Hematopoietic multipotent progenitor cell treated with erythropoietin and hydrocortisone succinate and interleukin-3 and kit ligand, for 4 days (in vitro differentiated cells): ENCODE results near the gene KLF13.

Source experiments
- DNase-seq: peaks from one replicate; pipeline ENCODE4 v3.0.0-alpha.2; 2015

Gene KLF13

DNA sequence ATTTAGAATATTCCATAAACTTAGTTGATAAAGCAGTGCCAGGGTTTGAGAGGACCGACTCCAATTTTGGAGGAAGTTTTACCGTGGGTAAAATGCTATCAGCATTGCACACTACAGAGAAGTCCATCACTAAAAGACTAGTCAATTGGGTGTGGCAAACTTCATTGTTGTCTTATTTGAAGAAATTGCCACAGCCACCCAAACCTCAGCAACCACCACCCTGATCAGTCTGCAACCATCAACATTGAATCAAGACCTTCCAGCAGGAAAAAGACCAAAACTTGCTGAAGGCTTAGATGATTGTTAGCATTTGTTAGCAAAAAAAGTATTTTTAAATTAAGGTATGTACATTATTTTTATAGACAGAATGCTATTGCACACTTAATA lies 60.5 kb downstream of the KLF13 start:
- DNase-seq: peak; percentile 61

DNA sequence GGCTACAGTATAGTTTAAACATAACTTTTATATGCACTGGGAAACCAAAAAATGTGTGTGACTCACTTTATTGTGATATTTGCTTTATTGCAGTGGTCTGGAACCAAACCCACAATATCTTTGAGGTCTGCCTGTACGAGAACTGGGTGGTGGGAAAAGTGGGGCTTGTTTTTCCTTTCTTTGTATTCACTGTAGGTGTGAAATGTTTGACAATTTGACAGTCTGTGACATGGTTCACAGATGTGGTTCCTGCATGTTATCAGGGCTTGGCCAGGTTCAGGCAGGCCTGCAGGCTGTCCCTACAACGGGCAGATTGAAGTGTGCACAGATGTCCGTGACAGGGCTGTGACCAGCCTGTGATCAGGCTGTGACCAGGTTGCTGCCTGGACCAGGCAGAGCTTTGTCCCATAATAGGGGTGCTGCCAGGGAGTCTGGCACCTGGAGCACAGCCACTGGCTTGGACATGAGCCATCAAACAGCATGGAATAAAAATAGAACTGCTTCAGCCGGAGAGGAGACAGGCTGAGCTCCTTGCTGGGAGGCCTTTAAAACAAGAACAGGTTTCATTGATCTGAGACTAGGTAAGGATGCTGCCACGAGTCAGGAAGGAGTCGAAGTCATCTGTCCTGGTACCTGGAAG lies 61.0 kb downstream of the KLF13 start:
- DNase-seq: peak; percentile 66

DNA sequence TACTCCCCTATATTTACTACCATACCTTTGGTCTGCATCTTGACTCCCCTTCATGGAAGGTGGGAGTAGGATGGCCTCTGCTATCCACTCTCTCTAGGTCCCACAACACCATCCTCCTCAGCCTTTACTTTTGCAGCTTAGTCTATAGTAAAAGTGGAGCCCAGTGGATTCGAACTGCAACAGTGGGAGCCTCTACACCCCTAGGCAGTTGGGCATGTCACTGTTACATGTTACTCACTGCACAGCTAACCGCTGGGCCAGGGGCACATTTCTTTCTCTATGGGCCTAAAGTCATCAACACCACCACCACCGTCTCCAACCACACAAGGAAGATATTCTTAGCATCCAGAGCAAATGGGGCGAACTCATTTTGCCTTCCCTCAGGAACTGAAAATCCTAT lies 62.9 kb downstream of the KLF13 start:
- no peak for DNase-seq

DNA sequence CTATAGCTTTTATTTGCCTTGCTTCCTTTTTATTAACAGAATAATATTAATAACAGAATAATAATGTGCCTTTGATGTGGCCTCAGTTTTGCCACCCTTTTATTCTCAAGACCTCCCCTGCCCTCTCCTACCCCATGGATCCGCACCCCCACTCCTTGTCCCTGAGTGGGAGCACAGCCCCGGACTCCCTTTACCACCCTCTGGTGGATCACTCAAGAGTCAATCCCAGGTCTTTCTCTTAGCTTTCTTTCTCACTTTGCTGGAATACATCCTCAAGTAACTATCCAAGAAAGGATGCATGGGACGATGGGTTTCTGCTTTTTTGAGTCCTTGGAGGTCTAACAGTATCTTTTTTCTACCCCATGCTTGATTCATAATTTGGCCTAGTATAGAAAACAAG lies 63.4 kb downstream of the KLF13 start:
- DNase-seq: no peak

DNA sequence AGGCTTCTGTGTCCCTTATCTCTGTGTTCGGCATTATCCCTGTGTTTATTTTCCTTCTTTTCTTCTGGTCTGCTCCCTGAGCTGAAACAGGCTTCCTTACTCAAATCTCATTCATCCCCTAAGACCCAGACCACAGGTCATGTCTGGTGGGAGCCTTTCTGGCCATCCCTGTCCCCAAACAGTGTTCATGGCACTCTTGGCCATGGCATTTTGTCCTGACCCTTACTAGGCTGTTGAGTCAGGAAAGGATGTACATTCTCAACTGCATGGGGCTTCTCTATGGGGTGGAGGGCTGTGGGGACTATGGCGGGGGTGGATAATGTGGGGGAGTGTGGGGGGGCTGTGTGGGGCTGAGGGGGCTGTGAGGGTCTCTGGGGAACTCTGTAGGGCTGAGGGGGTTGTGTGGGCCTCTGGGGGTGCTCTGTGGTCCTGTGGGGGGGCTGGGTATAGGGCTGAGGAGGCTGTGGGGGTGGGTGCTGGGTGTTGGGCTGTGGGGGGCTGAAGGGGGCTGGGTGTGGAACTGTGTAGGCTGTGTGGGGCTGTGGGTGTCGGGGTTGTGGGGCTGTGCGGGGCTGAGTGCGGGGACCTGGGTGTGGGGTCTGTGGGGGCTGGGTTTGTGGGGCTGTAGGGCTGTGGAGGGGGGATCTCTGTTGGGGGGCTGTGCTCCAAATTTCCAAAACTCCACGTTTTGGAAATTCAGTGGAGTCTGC lies 64.3 kb downstream of the KLF13 start:
- no peak for DNase-seq

DNA sequence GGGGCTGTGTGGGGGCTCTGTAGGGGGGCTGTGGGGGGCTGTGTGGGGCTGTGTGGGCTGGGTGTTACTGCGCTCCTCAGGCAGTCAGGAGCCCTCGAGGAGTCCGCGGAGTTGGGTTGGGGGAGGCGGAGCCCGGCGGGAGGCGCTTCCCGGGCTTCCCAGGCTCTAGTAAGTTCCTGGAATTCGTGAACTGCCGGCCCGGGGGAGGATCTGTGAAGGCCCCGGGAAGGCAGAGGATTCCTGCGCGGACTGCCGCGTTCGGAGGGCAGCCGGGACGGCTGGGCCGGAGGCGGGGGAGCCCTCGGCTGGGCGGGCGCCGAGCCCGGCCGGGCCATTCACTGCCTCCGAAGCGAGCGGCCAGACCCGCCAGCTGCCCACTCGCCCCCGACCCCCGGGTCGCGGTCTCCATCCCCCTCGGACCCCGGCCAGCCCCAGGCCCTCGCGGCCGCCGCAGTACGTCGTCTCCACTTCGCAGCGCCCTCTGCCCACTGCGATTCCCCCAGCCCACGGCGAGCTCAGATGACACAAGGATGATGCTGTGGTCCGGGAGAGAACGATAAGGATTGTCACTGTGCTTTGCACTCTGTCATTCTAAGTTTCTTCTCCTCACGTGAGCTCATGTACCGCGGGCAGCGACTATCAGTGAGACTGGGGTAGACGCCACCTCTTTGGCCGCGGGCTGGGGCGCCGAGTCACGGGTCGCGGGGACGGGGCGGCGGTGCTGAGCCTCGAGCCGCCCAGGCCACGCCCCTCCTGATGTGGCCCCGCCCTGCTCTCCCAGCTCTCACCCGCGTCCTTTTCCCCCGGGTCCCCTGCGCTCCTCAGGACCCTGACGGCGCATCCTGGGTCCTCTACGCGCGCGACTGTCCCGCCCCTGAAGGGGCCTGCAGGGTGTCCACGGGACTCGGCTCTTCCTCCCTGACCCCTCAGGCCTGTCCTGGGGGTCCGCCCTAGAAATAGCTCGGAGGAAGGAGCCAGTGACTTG lies 65.3 kb downstream of the KLF13 start:
- peak; percentile 95 for DNase-seq

DNA sequence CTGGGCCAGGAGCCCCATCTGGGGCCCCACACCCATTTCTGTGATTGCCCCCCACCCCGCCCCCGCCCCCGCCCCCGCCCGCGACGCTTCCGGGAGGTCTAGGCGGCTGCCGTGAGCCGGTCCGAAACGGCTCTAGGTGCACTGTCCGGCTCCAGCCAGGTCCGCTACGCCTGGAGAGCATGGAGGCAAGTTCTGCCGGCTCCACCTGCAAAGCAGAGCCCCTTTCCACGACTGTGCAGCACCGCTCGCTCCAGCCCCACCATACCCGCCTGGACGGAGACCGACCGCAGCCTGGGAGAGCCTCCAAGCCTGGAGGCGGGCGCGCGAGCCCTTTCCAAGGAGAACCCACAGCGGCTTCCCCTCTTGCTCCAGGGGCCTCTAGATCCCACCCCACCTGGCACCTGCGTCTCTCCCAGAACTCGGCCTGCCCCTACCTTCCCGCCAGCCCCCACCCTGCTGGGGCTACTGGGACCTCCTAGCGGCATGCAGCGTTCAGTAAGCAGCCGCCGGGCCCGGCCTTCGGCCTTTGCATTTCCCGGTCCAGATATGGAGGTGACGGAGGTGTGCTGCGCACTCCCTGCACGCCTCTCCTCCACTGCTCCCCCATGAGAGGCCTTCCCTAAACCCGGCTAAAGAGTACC lies 66.2 kb downstream of the KLF13 start:
- peak; percentile 38 for DNase-seq

DNA sequence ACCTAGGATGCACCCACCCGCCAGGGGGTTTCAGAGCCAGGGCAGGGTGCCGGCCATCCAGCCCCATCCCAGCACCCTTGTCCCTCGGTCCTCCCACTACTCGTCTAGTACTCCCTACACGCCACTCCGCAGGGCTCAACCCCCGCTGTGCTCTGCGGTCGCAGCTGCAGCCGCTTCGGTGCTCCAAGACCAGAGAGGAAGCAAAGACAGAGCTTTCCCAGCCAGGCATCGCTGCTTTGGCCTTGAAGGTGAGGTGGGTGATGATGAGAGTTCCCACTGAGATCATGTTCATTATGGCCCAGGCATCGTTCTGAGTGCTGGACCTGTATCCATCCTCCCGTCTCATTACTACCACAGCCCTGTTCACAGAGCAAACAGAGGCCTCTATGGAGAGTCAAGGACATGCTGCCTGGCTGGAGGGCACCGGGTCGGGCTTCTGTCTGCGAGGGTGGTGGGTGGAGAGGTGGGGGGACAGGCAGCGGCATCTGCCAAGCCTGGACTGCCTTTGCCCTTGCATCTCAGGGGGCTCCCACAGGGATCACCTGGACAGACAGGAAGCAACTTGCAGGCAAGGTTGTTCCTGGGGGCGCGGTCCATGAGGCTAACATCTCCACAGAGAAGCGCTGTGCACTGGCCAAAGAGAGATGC lies 66.9 kb downstream of the KLF13 start:
- DNase-seq: peak; percentile 46

DNA sequence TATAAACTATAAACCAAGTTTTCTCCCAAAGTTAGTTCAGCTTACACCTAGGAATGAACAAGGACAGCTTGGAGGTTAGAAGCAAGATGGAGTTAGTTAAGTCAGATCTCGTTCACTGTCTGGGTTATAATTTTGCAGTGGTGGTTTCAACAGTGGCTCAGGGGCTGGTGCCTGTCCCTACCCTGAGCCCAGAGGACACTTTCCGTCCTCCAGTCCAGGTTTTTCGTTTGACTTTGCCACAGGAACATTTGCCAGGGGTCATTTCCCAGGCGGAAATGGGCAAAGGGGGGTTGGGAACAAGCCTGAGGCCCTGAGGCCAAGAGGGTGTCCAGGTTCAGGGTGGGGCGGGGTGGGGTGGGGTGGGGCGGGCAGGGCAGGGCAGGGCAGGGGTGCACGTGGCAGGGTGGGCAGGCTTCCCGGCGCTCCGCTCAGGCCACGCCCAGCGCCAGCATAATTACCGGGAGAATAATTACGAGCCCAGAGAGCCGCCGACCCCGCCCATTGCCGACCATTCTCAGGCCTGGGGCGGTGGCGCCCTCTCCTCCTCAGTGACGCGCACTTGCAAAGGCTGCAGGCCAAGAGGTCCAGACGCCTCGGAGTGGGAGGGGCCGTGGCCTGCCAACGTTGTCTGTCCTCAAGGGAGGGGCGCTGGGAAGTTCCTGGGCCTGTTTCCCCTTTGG lies 70.4 kb downstream of the KLF13 start:
- DNase-seq: peak; percentile 93

DNA sequence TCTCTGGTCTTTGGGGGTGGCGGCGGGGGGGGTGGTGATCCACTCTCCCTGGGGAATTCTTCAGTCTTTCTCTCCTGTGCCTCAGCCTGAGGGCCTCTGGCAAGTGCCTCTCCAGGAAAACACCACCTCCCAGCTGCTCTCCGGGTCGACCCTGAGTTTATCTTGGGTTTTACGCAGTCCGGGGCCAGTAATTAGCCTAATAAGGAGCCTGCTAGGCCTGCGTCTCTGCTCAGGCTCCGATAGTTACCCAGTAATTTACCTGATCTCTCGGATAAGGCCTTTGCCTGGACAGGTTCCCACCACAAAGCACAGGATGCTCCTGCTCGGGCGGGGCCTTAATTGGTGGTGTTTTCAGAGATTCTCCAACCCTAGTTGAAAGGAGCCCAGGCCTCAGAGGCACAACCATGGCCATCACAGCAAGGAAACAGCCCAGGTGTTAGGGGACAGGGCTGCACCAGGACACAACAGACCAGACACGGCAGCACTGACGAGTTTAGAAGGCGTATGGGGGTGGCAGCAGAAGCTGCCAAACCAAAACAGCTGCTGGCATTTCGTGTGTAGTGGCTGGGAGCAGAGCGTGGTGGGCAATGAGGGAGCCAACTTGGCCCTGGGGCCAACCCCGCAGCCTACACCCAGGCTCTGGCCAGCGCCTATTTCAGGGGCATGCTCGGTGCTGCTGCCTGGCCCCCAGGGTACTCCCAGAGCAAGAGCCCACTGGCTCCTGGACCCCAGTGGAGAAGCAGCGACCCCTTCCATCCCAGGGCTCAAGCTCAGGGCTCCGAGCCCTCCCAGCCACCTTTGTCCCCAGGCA lies 71.4 kb downstream of the KLF13 start:
- no peak for DNase-seq

DNA sequence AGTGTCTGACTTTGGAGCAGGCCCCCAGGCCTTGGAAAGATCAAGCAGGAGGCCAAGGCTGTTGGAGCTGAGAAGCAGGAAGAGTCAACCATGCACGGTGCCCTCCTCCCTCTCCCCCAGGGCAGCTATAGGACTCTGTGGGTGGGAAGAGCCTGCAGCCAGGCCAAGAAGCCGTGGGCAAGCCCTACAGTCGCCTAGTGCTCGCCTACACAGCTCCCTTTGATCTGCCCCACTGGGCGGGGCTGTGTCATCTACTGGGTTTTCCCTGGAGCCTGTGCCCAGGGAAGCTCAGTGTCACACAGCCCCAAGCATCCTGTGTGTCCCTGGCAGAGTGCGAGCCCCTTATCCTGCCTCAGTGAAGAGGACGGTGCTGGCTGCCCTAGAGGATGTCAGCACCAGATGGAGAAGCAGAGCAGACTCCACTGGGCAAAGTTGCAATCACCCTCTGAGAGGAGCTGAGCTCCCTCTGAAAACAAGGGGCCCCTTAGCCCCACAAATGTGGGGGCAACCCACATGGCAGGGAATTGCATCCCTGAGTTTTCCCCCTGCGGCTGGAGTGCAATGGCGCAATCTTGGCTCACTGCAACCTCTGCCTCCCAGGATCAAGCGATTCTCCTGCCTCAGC lies 72.2 kb downstream of the KLF13 start:
- DNase-seq: peak; percentile 33

DNA sequence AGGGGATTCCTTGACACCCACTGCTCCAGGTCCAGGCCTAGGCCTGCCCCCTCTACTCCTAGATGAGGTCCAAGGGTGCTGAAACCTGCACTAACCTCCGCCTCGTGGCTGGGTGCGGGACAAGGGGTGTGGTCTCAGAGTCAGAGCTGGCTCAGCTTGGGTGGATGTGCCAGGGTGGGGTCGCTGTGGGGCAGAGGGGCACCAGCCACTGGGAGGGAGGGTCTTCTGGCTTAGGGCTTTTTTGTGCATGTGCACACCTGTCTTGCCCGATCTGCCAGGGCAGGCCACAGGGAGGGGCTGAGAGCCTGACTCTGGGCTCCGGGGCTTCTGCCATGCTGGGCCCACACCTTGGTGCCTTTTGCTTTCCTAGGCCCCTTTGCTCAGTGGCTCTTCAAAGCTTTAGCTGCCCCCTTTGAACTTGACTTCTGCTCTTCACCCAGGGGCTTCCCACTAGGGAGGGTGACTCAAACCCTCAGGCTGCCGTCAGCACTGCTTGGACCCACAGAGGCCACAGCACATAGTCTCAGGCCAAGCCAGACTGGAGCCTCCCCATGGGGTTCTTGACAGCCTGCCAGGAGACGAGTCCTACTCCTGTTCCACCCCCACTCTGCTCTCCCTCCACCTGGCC lies 73.0 kb downstream of the KLF13 start:
- DNase-seq: no peak

DNA sequence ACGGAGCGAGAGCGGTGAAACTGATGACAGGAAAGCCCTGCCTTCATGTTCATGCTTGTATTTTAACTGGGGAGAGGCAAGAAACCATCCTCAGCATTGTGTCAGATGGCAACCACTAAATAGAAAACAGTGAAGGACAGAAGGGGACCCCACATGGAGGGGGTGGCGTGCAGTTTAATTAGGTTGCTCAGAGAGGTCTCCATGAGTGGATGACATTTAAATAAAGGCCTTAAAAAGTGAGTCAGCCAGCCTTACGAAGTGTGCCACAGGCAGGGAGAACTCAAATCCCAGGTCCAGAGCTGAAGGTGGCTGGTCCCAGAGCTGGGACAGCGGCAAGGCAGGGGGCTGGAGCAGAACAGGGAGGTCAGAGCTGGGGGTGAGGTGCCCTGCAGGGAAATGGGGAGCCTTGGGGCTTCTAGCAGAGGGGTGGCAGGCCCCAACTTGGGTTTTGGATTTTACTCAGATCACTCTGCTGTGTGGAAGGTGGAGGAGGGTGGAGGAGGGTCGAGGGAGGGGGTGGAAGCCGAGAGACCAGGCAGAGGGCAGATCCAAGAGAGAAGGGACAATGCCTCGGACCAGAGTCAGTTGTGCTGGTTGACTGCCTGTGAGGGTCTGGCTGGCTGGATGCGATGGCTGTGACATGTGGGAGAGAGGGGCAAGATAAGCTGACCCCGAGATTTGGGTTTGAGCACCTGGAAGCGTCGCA lies 73.7 kb downstream of the KLF13 start:
- DNase-seq: no peak

DNA sequence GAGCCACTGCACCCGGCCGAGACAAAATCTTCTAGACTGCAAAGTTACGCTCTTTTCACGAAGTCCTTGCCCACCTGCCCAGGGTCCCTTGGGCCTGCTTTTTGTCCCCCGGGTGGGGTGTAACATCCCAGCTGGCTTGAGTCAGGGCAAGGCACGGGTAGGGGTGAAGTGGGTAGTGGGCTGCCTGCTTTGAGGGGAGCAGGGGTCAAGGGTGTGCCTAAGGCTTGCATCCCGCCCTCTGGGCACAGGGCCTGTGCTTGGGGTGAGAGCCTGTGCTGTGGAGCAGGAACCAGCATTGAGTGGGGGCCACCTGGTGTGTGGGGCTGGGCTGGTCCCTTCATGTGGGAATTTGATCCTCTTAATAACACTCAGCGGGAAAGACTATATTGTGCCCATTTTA lies 74.6 kb downstream of the KLF13 start:
- DNase-seq: no peak

DNA sequence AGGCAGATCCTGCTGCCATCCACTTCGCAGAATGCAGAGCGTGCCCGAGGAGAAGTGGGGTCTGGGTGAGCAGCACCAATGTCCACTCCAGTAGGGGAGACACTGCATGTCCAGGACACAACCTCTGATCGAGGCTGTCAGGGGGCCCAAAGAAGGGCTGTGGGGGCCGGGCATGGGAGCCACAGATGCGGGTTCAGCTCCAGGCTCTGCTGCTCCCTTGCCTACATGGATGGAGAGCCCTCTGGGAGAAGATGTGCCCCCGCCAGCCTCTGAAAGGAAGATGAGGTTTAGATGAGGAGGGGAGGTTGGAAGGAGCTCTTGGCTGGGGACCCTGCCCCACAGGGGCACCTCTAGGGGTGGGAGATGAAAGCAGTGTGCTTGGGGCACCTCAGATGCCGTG lies 75.4 kb downstream of the KLF13 start:
- no peak for DNase-seq

DNA sequence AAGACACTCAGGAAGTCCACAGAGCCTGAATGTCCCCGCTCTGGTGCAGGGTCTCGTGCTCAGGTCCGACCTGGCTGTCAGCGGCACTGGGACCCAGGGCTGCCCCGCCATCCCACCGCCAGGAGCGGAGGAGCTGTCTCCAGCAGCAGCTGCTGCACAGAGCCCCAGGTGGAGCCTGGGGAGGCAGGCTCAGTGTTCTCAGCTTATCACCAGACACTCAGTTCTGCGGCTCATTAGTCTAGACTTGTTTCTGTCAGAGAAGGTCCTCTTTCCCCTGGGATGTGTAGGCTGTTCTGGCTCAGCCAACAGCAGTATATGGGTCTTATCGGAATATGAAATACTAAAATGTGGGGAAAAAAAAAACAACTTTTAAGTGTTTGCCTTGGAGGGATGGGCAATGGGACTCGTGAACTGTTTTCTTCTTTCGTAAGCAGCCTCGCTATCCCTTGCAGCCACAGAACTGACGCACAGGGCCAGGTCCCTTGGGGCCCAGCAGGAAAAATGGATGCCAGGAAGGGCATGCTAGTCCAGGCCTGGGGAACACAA lies 75.9 kb downstream of the KLF13 start:
- no peak for DNase-seq

DNA sequence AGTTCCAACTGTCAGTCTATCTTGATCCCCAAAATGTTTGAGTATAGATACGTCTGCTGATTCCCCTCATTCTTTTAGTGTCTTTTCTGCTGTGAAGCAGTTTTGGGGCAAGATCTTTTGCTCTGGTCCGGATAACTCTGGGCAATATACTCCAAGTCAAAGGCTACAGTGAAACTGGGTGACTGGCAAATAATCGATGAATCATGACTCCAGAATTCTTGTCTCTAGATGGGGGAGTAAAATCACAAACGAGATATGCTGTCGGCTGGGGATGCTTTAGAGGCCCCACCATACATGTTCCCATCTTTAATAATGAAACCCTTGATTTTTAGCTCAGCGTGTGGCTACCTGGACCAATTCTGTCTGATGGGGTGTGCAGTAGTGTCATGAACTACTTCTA lies 76.5 kb downstream of the KLF13 start:
- DNase-seq: no peak

DNA sequence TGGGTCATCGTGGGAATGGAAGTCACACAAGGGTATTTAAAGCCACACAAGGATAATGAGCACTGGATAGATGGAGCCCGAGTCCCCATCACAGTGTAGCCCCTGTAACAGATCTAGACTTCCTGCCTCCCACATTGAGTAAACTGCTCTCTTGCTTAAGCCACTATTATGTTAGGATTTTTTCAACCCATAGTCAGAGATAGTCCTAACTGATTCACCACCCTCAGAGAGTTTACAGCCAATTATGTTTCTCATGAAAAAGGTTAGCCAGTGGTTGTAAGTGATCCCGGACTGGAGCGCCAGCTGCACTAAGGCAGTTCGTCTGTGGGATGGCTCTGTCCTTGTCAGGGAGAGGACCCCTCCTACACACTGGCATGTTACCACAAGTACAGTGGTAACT lies 77.0 kb downstream of the KLF13 start:
- DNase-seq: no peak

DNA sequence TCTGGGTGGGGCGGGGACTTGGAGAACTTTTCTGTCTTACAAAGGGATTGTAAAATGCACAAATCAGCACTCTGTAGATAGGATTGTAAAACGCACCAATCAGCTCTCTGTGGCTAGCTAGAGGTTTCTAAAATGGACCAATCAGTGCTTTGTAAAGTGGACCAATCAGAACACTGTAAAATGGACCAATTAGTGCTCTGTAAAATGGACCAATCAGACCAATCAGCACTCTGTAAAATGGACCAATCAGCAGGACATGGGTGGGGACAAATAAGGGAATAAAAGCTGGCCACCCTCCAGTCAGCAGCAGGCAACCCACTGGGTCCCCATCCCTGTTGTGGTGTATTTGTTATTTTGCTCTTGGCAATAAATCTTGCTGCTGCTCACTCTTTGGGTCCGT lies 77.7 kb downstream of the KLF13 start:
- DNase-seq: no peak
